DOHH2 (cell line): ENCODE results near the gene DR1.

Experiments used
- CTCF ChIP-seq: fragments of 200-600 bp; sonication (generic); IDR thresholded peaks from one replicate; pipeline ENCODE4 v1.5.1; 2014; ENCODE audit warnings: antibody characterized with exemption, mild to moderate bottlenecking, low read depth, low read length; ENCODE audit not compliant: poor library complexity, severe bottlenecking
- EZH2phosphoT487 ChIP-seq: fragments of 200-600 bp; sonication (generic); IDR thresholded peaks from 2 replicates; pipeline ENCODE4 v1.6.1; 2017; ENCODE audit warnings: borderline replicate concordance, mild to moderate bottlenecking, antibody characterized with exemption, low read length, moderate library complexity, mixed read lengths

- TF ChIP-seq EZH2phosphoT487 (no peak), CTCF (no peak)
Measured at GRCh38 chr1:93302078-93302477, 43.6 kb upstream of the DR1 start.
